Urinary bladder (tissue), 4 donors: ENCODE results near the gene DAGLB. TPM values are rescaled to one million over a fixed set of nuclear protein-coding genes. Genes with fewer than 3 reads are reported as not detected.
A peak's percentile ranks its signal among the peaks of the same experiment; 100 is the strongest.
"Not testable (repeated sequence)": the region's sequence is repeated elsewhere in the genome, so short reads cannot be mapped to it uniquely, and the experiment has no call there.

Experiments
- DNase-seq: peaks from one replicate; pipeline ENCODE4 v3.0.0-alpha.2; 2015; ENCODE audit errors: extremely low spot score
- H3K27ac ChIP-seq: one replicate; pipeline ENCODE4 v1.5.1; 2013; ENCODE audit warnings: low read depth, mild to moderate bottlenecking, moderate library complexity
- H3K36me3 ChIP-seq: one replicate; pipeline ENCODE4 v1.6.1; 2013; ENCODE audit warnings: mild to moderate bottlenecking, moderate library complexity; ENCODE audit not compliant: insufficient read depth
- H3K4me1 ChIP-seq: one replicate; pipeline ENCODE4 v1.6.1; 2013; ENCODE audit warnings: mild to moderate bottlenecking, moderate library complexity; ENCODE audit not compliant: insufficient read depth
- H3K4me3 ChIP-seq: one replicate; pipeline ENCODE4 v1.5.1; 2013; ENCODE audit warnings: low read depth, low read length
- WGBS: extraction: QIAGEN DNeasy Blood & Tissue Kit; methylation state at CpG from one replicate; pipeline ENCODE4 v1.1.7; 2013; 5-methylcytosine and 5-hydroxymethylcytosine counted together
- polyA plus RNA-seq: library from polyadenylated mRNA; stranded (reverse); fragments of 200-250 nt; gene quantifications from one replicate; pipeline ENCODE4 v1.2.3, GENCODE V29; 2013
- total RNA-seq: library from RNA; depleted of rRNA; stranded (reverse); fragments of >200 nt; gene quantifications from one replicate; pipeline ENCODE4 v1.2.3, GENCODE V29; 2014
- donor health status: healthy with polysubstance abuse.
- donor health status: healthy.

Gene DAGLB
- total and polyA plus RNA-seq, 2 donors = 8.1 to 10.3 TPM

DNA sequence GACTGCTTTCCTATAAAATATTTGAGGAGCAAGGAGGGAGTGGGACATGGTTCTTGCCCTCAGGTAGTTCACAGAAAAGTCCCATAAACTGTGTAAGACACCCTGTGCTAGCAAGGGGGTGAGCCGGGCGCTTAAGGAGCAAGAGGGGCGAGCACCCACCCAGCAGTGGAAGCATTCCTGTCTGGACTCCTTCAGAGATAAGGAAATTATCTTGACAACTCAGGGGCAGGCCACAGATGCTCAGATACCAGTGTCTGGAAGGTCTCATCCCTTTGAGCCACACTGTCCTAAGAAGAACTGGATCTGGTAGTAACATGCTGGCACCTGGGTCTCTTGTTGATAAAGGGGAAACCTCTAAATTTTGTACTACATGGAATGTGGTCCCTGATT lies 54.1 kb downstream of the DAGLB start:
- no peak for DNase-seq
- H3K4me1 ChIP-seq = no peaks in the 10 kb centered on the region
- H3K4me3 ChIP-seq = no peak overlapping the region
- peaks cover 2% of the 10 kb centered on the region for H3K36me3 ChIP-seq
- H3K27ac ChIP-seq = peak overlapping the region; percentile 84
- 30% methylated on average over 3 of the region's 3 CpGs for WGBS

DNA sequence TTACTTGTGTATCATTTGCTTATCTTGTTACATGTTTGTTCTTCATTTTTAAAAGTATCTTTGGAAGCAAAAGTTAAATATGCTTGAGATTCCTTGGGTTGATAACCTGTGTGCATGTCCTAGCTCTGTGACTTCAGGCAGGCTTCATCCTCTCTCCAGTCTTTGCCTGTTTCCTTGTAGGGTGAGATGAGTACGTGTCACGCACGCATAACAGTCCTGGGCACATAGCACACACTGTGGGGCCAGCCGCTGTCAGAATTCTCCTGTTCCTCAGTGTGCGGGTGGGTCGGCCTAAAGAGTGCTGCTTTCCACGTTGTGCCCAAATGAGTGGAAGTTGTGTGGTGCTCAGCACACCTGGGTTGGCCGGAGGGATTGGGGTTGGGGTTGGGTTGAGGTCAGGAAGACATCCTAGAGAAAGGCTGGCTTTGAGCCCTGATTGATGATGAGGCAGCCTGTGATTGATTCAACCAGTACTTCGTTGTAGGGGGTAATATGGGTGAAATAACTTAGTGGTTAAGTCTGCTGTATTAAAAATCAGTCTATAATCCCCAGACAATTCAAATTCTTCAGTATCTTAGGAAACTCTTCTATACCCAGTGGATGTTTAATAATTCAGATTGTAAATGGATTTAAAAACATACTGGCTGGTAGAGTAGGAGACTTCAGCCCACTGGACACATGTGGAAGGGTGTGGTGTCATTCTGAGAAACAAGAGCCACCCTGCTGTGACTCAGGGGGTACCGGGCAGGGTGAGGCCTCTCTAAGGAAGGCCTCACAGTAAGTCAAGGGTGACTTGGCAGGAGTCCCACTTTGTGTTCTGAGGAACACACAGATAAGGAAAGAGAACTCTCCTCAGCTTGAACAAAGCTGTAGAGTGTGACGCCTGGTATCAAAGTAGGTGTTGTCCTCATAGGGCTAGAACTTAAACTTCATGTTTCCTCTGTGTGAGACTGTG lies 54.8 kb downstream of the DAGLB start:
- DNase-seq = peak; percentile 85
- H3K27ac ChIP-seq = peak overlapping the region; percentile 84
- no peak overlapping the region for H3K4me3 ChIP-seq
- WGBS = 66% methylated on average over 11 of the region's 11 CpGs
- H3K36me3 ChIP-seq = peaks cover 2% of the 10 kb centered on the region
- no peaks in the 10 kb centered on the region for H3K4me1 ChIP-seq

DNA sequence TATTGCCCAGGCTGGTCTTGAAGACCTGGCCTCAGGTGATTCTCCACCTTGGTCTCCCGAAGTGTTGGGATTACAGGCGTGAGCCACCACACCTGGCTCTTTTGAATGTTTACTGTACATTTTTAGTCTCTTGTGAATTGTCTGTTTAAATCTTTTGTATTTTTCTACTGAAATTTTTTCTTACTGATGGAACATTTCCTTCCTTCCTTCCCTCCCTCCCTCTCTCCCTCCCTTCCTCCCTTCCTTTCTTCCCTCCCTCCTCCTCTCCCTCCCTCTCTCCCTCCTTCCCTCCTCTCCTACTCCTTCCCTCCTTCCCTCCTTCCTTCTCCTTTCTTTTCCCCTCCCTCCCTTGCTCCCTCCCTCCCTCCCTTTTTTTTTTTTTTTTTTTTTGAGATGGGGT lies 58.0 kb downstream of the DAGLB start:
- Histone ChIP-seq H3K4me1 (peaks cover under 1% of the 10 kb centered on the region), H3K36me3 (peaks cover 2% of the 10 kb centered on the region), H3K27ac (no peak overlapping the region), H3K4me3 (no peak overlapping the region)
- no peak for DNase-seq
- 96% methylated on average over 2 of the region's 2 CpGs for WGBS

DNA sequence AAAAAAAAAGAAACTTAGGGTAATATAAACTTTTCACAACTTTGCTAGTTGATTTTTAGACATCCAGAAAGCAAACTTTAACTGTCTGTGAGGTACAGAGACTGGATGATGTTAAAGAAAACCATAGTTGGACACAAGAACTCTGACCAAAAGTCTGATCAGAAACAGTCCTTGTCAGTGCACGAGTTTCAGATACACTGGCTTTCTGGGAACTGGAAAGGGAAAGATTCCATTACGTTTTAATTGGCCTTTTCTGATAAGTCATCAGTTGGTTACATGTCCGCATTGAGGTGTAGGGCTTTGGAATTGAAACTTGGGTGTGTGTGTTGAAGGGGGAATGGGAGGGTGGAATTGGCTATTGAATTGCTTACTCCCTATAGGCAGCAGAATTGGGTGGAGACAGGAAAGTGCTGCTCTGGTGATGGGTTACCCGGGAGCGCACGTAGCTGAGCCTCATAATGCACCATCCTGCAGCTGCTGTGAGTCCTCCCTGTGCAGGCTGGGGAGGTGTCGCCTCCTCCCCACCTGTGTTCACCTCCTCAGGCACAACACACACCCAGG lies 59.9 kb downstream of the DAGLB start:
- peaks cover 1% of the 10 kb centered on the region for H3K4me1 ChIP-seq
- 71% methylated on average over 7 of the region's 7 CpGs for WGBS
- H3K27ac ChIP-seq = no peak overlapping the region
- no peak for DNase-seq
- H3K4me3 ChIP-seq = no peak overlapping the region
- peaks cover 2% of the 10 kb centered on the region for H3K36me3 ChIP-seq

DNA sequence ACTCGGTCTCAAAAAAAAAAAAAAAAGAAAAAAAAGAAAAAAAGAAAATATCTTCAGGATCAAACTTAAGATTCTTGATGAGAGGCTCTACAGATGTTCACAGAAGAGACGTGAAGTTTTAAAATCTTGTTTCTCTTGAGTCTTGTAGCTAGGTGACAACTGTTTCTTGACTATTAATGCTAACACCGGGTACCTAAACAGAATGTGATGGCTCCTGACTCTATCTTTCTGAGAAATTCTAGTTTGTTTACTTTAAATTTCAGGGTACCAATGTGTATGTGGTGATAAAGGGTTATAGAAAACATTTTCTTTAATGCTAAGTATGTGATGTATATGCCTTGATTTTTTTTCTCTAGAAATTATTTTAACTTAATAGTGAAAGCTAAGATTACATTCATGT lies 61.0 kb downstream of the DAGLB start:
- H3K4me3 ChIP-seq = no peak overlapping the region
- 90% methylated on average over 3 of the region's 3 CpGs for WGBS
- H3K27ac ChIP-seq = no peak overlapping the region
- peaks cover 2% of the 10 kb centered on the region for H3K36me3 ChIP-seq
- H3K4me1 ChIP-seq = peaks cover 1% of the 10 kb centered on the region
- DNase-seq = no peak

DNA sequence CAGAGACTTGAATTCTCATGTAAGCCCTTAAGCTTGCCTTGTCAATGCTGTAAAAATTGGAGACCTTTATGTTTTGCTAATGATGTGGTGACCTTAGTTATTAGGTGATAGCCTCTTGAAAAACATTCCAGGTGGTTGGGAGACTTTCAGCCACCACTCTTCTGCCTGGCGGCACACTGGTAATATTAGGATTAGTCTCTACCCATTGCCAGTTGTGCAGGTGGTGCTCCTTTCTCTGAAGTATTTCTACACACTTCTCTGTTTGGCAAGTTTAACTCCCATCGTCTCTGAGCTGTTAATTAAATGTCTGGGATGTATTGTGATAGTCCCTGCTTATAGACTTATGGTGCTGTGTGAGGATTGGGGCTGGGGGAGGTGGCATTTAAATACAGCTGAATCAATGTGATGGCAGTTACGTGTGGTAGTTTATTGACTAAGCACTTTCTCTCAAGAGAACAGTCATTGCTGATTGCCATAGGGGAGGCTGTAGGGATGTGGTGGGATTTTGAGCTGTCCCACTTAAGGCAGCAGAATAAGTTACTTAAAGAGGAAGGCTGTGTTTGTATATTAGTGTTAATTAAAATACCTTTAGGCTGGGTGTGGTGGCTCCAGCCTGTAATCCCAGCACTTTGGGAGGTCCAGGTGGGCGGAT lies 61.7 kb downstream of the DAGLB start:
- Histone ChIP-seq H3K36me3 (peaks cover 2% of the 10 kb centered on the region), H3K4me3 (no peak overlapping the region), H3K27ac (peak overlapping the region; percentile 74), H3K4me1 (peaks cover 1% of the 10 kb centered on the region)
- no peak for DNase-seq
- WGBS = 60% methylated on average over 4 of the region's 4 CpGs

DNA sequence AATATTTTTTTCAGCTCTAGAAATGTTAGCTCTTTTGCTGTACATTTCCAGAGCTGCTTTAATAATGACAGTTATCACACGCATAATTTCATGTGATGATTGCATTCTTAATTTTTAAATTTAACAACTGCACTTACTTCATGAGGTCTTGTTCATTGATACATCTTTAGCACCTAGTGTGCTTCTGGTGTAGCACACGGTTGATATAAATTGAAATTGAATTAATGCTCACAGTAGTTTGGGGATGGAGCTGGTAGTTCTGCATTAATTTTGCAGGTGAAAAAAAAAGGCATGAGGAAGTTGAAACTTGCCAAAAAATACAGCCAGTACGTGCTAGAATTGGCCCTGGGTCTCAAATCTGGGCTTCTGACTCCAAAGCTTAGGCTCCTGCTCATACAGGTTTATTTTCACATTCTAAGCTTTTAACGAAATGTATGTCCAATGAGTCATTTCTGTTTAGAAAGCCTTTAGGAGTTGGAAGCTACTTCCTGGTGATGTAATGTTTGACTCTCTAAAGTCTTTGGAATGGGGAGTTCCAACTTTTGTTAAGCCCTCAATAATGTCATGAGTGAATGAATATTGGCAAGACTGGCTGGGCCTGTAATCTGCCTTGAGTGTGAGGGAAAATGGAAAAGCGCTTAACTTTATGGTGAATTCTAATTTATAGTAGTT lies 62.5 kb downstream of the DAGLB start:
- Histone ChIP-seq H3K4me1 (peaks cover 1% of the 10 kb centered on the region), H3K27ac (peak overlapping the region; percentile 18), H3K4me3 (no peak overlapping the region), H3K36me3 (peaks cover 2% of the 10 kb centered on the region)
- peak; percentile 84 for DNase-seq
- 26% methylated on average over 5 of the region's 5 CpGs for WGBS

DNA sequence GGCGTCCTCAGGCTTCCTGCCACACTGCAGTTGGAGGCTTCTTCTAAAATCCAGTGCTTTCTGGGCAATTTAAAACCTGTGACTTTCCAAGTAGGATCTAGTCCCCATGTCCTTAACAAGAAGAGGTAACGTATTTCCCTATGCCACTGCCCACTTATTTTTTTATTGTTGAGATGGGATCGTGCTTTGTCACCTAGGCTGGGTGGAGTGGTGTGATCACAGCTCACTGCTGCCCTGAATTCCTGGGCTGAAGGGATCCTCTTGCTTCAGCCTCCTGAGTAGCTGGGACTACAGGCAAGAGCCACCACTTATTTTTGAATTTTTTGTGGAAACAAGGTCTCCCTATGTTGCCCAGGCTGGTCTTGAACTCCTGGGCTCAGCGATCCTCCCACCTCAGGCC lies 63.4 kb downstream of the DAGLB start:
- Histone ChIP-seq H3K27ac (peak overlapping the region; percentile 53), H3K36me3 (peaks cover 2% of the 10 kb centered on the region), H3K4me3 (no peak overlapping the region), H3K4me1 (peaks cover 1% of the 10 kb centered on the region)
- no peak for DNase-seq
- 83% methylated on average over 4 of the region's 4 CpGs for WGBS

DNA sequence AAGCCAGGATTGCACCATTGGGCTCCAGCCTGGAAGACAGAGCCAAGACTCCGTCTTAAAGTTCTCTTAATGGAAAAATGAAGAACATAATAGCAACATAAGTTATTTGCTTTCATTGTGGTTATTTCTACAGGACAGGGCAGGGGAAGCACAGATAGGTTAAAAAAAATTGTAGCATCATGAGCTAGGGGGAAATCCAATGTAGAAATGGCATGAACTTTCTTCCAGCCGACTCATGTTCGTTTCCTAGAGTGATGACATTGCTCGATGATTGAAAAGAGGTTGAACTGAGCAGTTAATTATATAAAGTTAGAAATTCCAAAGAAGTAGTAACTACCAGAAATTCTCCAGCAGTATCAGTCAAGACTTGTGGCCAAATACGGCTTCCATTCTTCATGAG lies 64.9 kb downstream of the DAGLB start:
- no peak overlapping the region for H3K4me3 ChIP-seq
- WGBS = 75% methylated on average over 5 of the region's 5 CpGs
- H3K27ac ChIP-seq = no peak overlapping the region
- H3K36me3 ChIP-seq = no peaks in the 10 kb centered on the region
- peaks cover 1% of the 10 kb centered on the region for H3K4me1 ChIP-seq
- no peak for DNase-seq

DNA sequence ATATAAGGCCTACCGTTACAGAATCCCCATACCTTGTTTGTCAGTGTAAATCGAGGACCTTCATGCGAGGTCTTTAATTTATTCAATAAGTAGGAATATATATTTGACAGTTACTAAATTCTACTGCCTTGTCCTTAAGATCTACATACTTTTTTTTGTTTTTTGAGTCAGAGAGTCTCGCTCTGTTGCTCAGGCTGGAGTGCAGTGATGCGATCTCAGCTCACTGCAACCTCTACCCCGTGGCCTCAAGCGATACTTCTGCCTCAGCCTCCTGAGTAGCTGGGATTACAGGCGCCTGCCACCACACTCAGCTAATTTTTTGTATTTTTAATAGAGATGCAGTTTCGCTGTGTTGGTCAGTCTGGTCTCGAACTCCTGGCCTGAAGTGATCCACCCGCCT lies 65.9 kb downstream of the DAGLB start:
- 95% methylated on average over 11 of the region's 11 CpGs for WGBS
- DNase-seq, H3K36me3 ChIP-seq, H3K4me3 ChIP-seq, H3K27ac ChIP-seq, H3K4me1 ChIP-seq: not testable (repeated sequence)

DNA sequence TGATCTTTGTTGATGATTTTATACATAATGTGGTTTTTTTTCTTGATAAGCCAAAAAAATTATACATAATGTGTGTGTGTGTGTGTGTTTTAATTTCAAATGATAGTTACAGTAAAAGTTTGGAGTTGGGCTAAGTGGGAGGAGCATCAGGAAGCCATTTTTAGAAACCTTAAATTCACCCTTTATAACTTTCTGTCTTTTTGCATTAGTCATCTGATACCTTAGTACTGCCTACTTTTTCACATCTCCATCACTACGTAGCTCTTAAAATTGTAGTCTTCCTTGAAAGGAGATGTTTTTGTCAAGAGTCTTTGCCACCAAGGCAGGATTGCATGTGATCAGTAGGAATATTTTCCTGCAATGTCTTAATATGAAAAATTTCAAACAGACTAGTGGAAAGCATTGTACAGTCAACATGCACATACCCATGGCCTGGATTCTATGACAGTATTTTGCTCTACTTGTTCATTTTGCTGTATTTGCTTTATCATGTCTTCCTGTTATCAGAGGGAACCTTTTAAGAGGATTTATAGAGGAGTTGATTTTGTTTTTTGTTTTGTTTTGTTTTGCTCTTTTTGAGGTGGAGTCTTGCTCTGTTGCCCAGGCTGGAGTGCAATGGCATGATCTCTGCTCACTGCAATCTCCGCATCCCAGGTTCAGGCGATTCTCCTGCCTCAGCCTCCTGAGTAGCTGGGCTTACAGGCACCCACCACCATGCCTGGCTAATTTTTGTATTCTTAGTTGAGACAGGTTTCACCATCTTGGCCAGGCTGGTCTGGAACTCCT lies 67.3 kb downstream of the DAGLB start:
- H3K36me3 ChIP-seq = no peaks in the 10 kb centered on the region
- peaks cover 1% of the 10 kb centered on the region for H3K4me1 ChIP-seq
- no peak overlapping the region for H3K4me3 ChIP-seq
- no peak for DNase-seq
- no peak overlapping the region for H3K27ac ChIP-seq
- WGBS = 79% methylated on average over 3 of the region's 3 CpGs

DNA sequence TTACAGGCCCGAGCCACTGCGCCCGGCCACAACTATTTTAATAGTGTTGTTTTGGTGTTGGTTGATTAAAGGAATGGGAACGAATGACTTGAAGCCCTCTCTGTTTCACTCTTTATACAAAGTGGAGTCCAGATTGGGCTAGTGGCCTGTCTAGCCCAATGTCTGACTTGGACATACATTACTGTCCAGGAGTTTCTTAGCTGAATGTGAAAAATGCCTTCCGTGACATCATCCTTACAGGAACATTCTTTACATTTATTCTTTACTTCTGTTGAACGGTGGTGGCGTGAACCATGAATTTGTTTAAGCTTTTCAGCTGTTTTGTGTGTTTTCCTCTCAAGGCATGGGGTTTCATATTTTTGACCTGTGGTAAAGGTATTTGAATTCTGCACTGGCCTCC lies 67.9 kb downstream of the DAGLB start:
- H3K4me1 ChIP-seq = peaks cover 1% of the 10 kb centered on the region
- WGBS = 72% methylated on average over 7 of the region's 7 CpGs
- H3K36me3 ChIP-seq = no peaks in the 10 kb centered on the region
- DNase-seq = no peak
- H3K4me3 ChIP-seq = no peak overlapping the region
- H3K27ac ChIP-seq = no peak overlapping the region

DNA sequence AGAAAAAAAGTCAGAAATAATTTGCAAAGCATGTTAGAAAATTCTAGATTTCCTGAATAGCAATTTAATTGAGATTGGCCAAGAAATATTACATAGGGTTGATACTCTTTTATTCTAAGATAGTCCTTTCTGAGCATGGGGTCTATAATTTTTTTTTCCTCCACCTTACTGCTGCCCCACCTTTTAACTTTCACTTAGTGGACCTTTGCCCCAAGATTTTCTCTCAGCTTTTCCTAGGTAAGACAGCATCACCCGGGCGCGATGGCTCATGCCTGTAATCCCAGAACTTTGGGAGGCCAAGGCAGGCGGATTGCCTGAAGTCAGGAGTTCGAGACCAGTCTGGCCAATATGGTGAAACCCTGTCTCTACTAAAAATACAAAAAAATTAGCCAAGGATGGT lies 69.2 kb downstream of the DAGLB start:
- DNase-seq, H3K27ac ChIP-seq, H3K36me3 ChIP-seq, H3K4me3 ChIP-seq, H3K4me1 ChIP-seq: not testable (repeated sequence)
- 92% methylated on average over 5 of the region's 5 CpGs for WGBS
